ENCODE data around the gene TPST2.
A peak's percentile ranks its signal among the peaks of the same experiment; 100 is the strongest.

The TPST2 gene

GRCh38 chr22:26606611-26607010, 16.7 kb upstream of the TPST2 start:
- H3K27me3 ChIP-seq = no peaks in the 10 kb centered on the region
- H3K36me3 ChIP-seq = no peaks in the 10 kb centered on the region
- H3K9ac ChIP-seq = no peak overlapping the region
- peaks cover 25 to 68% (median 54%) of the 10 kb centered on the region in 10 experiments for H3K4me1 ChIP-seq
- peak overlapping the region in 3 of 11 experiments; percentile 20 to 92 (median 25); a peak in 3 of 22 replicates for H3K27ac ChIP-seq
- peak overlapping the region in 4 of 11 experiments; percentile 9 to 31 (median 24); a peak in 2 of 22 replicates for H3K4me2 ChIP-seq
- H4K20me1 ChIP-seq = no peaks in the 10 kb centered on the region
- TF ChIP-seq Cebpa-rat (IDR thresholded peaks at IDR 0.05) = no peak
- no peak overlapping the region for H3K4me3 ChIP-seq
- H3K9me3 ChIP-seq (replicated peaks in 1 of 11) = no peaks in the 10 kb centered on the region

- H3K4me2 ChIP-seq = peak overlapping the region in 1 of 11 experiments; percentile 54; a peak in 2 of 22 replicates
- H3K27ac ChIP-seq = no peak overlapping the region
- H3K27me3 ChIP-seq = no peaks in the 10 kb centered on the region
- no peak overlapping the region for H3K4me3 ChIP-seq
- H3K36me3 ChIP-seq = no peaks in the 10 kb centered on the region
- no peak for TF ChIP-seq Cebpa-rat (IDR thresholded peaks at IDR 0.05)
- no peak overlapping the region for H3K9ac ChIP-seq
- H3K4me1 ChIP-seq = peaks cover 5 to 54% (median 41%) of the 10 kb centered on the region in 10 experiments; a peak in 19 of 20 replicates
- no peaks in the 10 kb centered on the region for H3K9me3 ChIP-seq (replicated peaks in 1 of 11)
- no peaks in the 10 kb centered on the region for H4K20me1 ChIP-seq
Measured at GRCh38 chr22:26604368-26604767, 14.4 kb upstream of the TPST2 start.

- no peak for TF ChIP-seq Cebpa-rat (IDR thresholded peaks at IDR 0.05)
- Histone ChIP-seq H3K4me2 (no peak overlapping the region), H3K36me3 (no peaks in the 10 kb centered on the region), H4K20me1 (no peaks in the 10 kb centered on the region), H3K4me1 (peaks cover 2 to 40% (median 27%) of the 10 kb centered on the region in 10 experiments; a peak in 17 of 20 replicates), H3K9ac (no peak overlapping the region), H3K9me3 (replicated peaks in 1 of 11) (no peaks in the 10 kb centered on the region), H3K27me3 (no peaks in the 10 kb centered on the region), H3K4me3 (no peak overlapping the region), H3K27ac (no peak overlapping the region)
Measured at GRCh38 chr22:26602127-26602526, 12.2 kb upstream of the TPST2 start.

GRCh38 chr22:26601726-26602125, 11.8 kb upstream of the TPST2 start:
- no peaks in the 10 kb centered on the region for H3K9me3 ChIP-seq (replicated peaks in 1 of 11)
- H3K4me1 ChIP-seq = peaks cover 0 to 36% (median 24%) of the 10 kb centered on the region in 10 experiments; a peak in 17 of 20 replicates
- H3K4me2 ChIP-seq = no peak overlapping the region
- H3K27me3 ChIP-seq = no peaks in the 10 kb centered on the region
- H4K20me1 ChIP-seq = no peaks in the 10 kb centered on the region
- no peak overlapping the region for H3K27ac ChIP-seq
- no peak overlapping the region for H3K9ac ChIP-seq
- no peaks in the 10 kb centered on the region for H3K36me3 ChIP-seq
- H3K4me3 ChIP-seq = no peak overlapping the region
- no peak for TF ChIP-seq Cebpa-rat (IDR thresholded peaks at IDR 0.05)

GRCh38 chr22:26599505-26599904, 9.6 kb upstream of the TPST2 start:
- Histone ChIP-seq H3K4me3 (no peak overlapping the region), H3K9me3 (replicated peaks in 1 of 11) (no peaks in the 10 kb centered on the region), H3K27me3 (no peaks in the 10 kb centered on the region), H3K4me2 (peak overlapping the region in 6 of 11 experiments; percentile 4 to 45 (median 11); a peak in 7 of 22 replicates), H4K20me1 (no peaks in the 10 kb centered on the region), H3K9ac (no peak overlapping the region), H3K4me1 (peaks cover 0 to 28% (median 17%) of the 10 kb centered on the region in 10 experiments; a peak in 17 of 20 replicates), H3K27ac (no peak overlapping the region), H3K36me3 (no peaks in the 10 kb centered on the region)
- no peak for TF ChIP-seq Cebpa-rat (IDR thresholded peaks at IDR 0.05)

GRCh38 chr22:26597480-26597879, 7.5 kb upstream of the TPST2 start:
- Histone ChIP-seq H3K9me3 (replicated peaks in 1 of 11) (no peaks in the 10 kb centered on the region), H3K27me3 (no peaks in the 10 kb centered on the region), H3K9ac (no peak overlapping the region), H3K27ac (no peak overlapping the region), H3K4me3 (no peak overlapping the region), H3K36me3 (no peaks in the 10 kb centered on the region), H3K4me2 (no peak overlapping the region), H4K20me1 (no peaks in the 10 kb centered on the region), H3K4me1 (peaks cover 5 to 27% (median 20%) of the 10 kb centered on the region in 10 experiments)
- TF ChIP-seq Cebpa-rat (IDR thresholded peaks at IDR 0.05) = no peak

GRCh38 chr22:26597026-26597425, 7.1 kb upstream of the TPST2 start:
- peaks cover 10 to 32% (median 25%) of the 10 kb centered on the region in 10 experiments for H3K4me1 ChIP-seq
- H3K27ac ChIP-seq = no peak overlapping the region
- no peak overlapping the region for H3K4me2 ChIP-seq
- no peaks in the 10 kb centered on the region for H3K27me3 ChIP-seq
- H3K4me3 ChIP-seq = no peak overlapping the region
- H3K9me3 ChIP-seq (replicated peaks in 1 of 11) = no peaks in the 10 kb centered on the region
- H3K36me3 ChIP-seq = no peaks in the 10 kb centered on the region
- no peaks in the 10 kb centered on the region for H4K20me1 ChIP-seq
- H3K9ac ChIP-seq = no peak overlapping the region
- no peak for TF ChIP-seq Cebpa-rat (IDR thresholded peaks at IDR 0.05)

GRCh38 chr22:26593763-26594162, 3.8 kb upstream of the TPST2 start:
- Histone ChIP-seq H3K4me3 (no peak overlapping the region), H3K27ac (no peak overlapping the region), H3K36me3 (no peaks in the 10 kb centered on the region), H4K20me1 (peaks cover 0 to 7% (median 0%) of the 10 kb centered on the region in 11 experiments; a peak in 6 of 22 replicates), H3K4me2 (no peak overlapping the region), H3K4me1 (peaks cover 25 to 41% (median 32%) of the 10 kb centered on the region in 10 experiments), H3K27me3 (no peaks in the 10 kb centered on the region), H3K9me3 (replicated peaks in 1 of 11) (no peaks in the 10 kb centered on the region), H3K9ac (no peak overlapping the region)
- TF ChIP-seq Cebpa-rat (IDR thresholded peaks at IDR 0.05) = no peak

GRCh38 chr22:26592421-26592891, 2.5 kb upstream of the TPST2 start:
- Histone ChIP-seq H3K4me3 (no peak overlapping the region), H3K4me2 (peak overlapping the region; percentile 45 to 70 (median 57)), H3K27me3 (no peaks in the 10 kb centered on the region), H4K20me1 (peaks cover 0 to 14% (median 6%) of the 10 kb centered on the region in 11 experiments; a peak in 12 of 22 replicates), H3K36me3 (no peaks in the 10 kb centered on the region; a peak in 1 of 22 replicates), H3K27ac (no peak overlapping the region), H3K9ac (0 out of 22 replicates have a peak overlapping the region, but pooled peaks of 2 of the 11 experiments have one; percentile 4 to 5), H3K4me1 (peaks cover 31 to 40% (median 35%) of the 10 kb centered on the region in 10 experiments), H3K9me3 (replicated peaks in 1 of 11) (peaks cover 0 to 6% (median 4%) of the 10 kb centered on the region in 11 experiments; a peak in 6 of 22 replicates)
- no peak for TF ChIP-seq Cebpa-rat (IDR thresholded peaks at IDR 0.05)

Measured in BLaER1 treated with 17β-estradiol and CSF1 and Interleukin-3, amounts not matched to agents 10 nM and 100 nM (cell line).